NB4 (cell line): ENCODE measurements around the gene MYOM1.

Experiments
- MAX ChIP-seq: IDR thresholded peaks from 2 replicates; pipeline ENCODE4 v1.6.1; 2011; ENCODE audit warnings: low read depth, low read length
- MYC ChIP-seq: IDR thresholded peaks from 2 replicates; pipeline ENCODE4 v1.6.1; 2011; ENCODE audit warnings: low read depth, low read length
- POLR2A ChIP-seq: IDR thresholded peaks from 2 replicates; pipeline ENCODE4 v1.6.1; 2011; ENCODE audit warnings: mild to moderate bottlenecking; ENCODE audit not compliant: insufficient read length; ENCODE audit errors: extremely low read depth
- TF ChIP-seq, protein P1 (sequence below): IDR thresholded peaks from one replicate; pipeline ENCODE4 v1.5.1; 2012; ENCODE audit warnings: low read depth, low read length

DNA sequence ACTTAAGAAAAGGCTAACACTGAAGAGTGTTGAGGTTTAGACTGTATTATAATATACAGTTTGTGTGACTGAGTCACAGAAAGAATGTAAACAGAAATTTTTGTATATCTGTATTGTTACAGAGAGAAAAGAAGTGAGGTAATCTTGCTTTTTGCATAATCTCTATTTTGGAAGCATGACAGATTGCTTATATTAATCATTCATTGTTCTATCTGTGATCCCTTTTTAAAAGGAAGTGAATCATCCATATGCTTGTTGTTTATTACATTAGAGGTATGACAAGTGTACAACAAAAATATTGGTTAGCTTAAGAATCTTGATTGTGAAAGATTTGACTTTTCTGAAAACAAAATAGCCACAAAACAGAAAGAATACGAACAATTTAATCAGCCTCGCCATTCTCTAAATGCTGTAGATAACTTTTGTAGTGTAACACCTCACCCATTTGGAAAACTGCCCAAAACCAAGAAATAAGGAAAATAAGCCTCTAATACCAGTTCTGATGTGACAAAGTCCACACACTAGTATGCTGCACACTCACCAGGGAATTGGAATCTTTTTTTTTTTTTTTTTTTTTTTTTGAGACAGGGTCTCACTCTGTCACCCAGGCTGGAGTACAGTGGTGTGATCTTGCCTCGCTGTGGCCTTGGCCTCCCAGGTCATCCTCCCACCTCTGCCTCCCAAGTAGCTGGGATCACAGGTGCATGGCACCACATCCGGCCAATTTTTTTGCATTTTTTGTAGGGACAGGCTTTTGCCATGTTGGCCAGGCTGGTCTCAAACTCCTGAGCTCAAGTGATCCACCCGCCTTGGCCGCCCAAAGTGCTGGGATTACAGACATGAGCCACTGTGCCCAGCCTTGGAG is 115.3 kb downstream of the MYOM1 start:
- TF ChIP-seq, protein P1, sequence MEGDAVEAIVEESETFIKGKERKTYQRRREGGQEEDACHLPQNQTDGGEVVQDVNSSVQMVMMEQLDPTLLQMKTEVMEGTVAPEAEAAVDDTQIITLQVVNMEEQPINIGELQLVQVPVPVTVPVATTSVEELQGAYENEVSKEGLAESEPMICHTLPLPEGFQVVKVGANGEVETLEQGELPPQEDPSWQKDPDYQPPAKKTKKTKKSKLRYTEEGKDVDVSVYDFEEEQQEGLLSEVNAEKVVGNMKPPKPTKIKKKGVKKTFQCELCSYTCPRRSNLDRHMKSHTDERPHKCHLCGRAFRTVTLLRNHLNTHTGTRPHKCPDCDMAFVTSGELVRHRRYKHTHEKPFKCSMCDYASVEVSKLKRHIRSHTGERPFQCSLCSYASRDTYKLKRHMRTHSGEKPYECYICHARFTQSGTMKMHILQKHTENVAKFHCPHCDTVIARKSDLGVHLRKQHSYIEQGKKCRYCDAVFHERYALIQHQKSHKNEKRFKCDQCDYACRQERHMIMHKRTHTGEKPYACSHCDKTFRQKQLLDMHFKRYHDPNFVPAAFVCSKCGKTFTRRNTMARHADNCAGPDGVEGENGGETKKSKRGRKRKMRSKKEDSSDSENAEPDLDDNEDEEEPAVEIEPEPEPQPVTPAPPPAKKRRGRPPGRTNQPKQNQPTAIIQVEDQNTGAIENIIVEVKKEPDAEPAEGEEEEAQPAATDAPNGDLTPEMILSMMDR: no peak
- TF ChIP-seq MAX: no peak
- no peak for TF ChIP-seq POLR2A
- TF ChIP-seq MYC: no peak
